Midbrain (tissue), 1 donor: ENCODE data around the gene CSRNP3.
A peak's percentile ranks its signal among the peaks of the same experiment; 100 is the strongest.

Source experiments
- DNase-seq: peaks from one replicate; lab custom pipeline; 2025; lab: John Stamatoyannopoulos, UW

The CSRNP3 gene

GRCh38 chr2:165686800-165687199 lies 217.3 kb downstream of the CSRNP3 start:
- DNase-seq = no peak

GRCh38 chr2:165687426-165688002 lies 218.0 kb downstream of the CSRNP3 start:
- no peak for DNase-seq

GRCh38 chr2:165691615-165692014 lies 222.1 kb downstream of the CSRNP3 start:
- no peak for DNase-seq

- DNase-seq = no peak
These were observed 223.4 kb downstream of the CSRNP3 start for GRCh38 chr2:165692906-165693305.

GRCh38 chr2:165693838-165694237 lies 224.3 kb downstream of the CSRNP3 start:
- no peak for DNase-seq

GRCh38 chr2:165697748-165698443 lies 228.4 kb downstream of the CSRNP3 start:
- DNase-seq = no peak

GRCh38 chr2:165698444-165698884 lies 229.0 kb downstream of the CSRNP3 start:
- peak; percentile 67 for DNase-seq

- no peak for DNase-seq
These were observed 230.4 kb downstream of the CSRNP3 start for GRCh38 chr2:165699946-165700345.

GRCh38 chr2:165700531-165700930 lies 231.0 kb downstream of the CSRNP3 start:
- no peak for DNase-seq

GRCh38 chr2:165701147-165701546 lies 231.6 kb downstream of the CSRNP3 start:
- no peak for DNase-seq

- no peak for DNase-seq
These were observed 237.5 kb downstream of the CSRNP3 start for GRCh38 chr2:165706960-165707487.

GRCh38 chr2:165716091-165716490 lies 246.6 kb downstream of the CSRNP3 start:
- DNase-seq = no peak

GRCh38 chr2:165718610-165719210 lies 249.2 kb downstream of the CSRNP3 start:
- peak; percentile 87 for DNase-seq

- DNase-seq = no peak
These were observed 251.0 kb downstream of the CSRNP3 start for GRCh38 chr2:165720511-165720910.

- DNase-seq = no peak
These were observed 255.9 kb downstream of the CSRNP3 start for GRCh38 chr2:165725421-165725820.
